ENCODE data around the gene CKS1B.

- no peak for TF ChIP-seq CTCF (IDR thresholded peaks at IDR 0.05 in 4 of 5, conservative IDR thresholded peaks at IDR 0.05 in 1 of 5)
- TF ChIP-seq POLR2A (IDR thresholded peaks at IDR 0.05) = no peak
Measured at GRCh38 chr1:154959426-154959780, 15.1 kb upstream of the CKS1B start.

Measured in gastrocnemius medialis (tissue), 4 donors.